GM23338 (cell line): ENCODE measurements around the gene PTPRR. TPM values are rescaled to one million over a fixed set of nuclear protein-coding genes. Genes with fewer than 3 reads are reported as not detected.

Source experiments
- ATAC-seq: fragments of 200-7000 bp; cut with Tn5 transposase; 3 replicates; pipeline ENCODE4 v1.9.1; 2020
- DNase-seq: peaks from one replicate; pipeline ENCODE4 v3.0.0-alpha.2; 2015; ENCODE audit warnings: low spot score
- H2AFZ ChIP-seq: fragments of 200-600 bp; sonication (generic); 2 replicates; pipeline ENCODE4 v1.8.0; 2016; ENCODE audit warnings: antibody characterized with exemption, mild to moderate bottlenecking, moderate library complexity
- H3F3A ChIP-seq: fragments of 200-600 bp; sonication (generic); replicated peaks from 2 replicates; pipeline ENCODE4 v1.8.0; 2017; ENCODE audit warnings: antibody characterized with exemption, mixed run types, low read depth
- H3K27ac ChIP-seq: fragments of 200-600 bp; sonication (generic); 2 replicates; pipeline ENCODE4 v1.6.1; 2016; ENCODE audit warnings: low read depth
- H3K27me3 ChIP-seq: fragments of 200-600 bp; sonication (generic); 2 replicates; pipeline ENCODE4 v1.8.0; 2016; ENCODE audit warnings: mild to moderate bottlenecking, mixed run types, moderate library complexity; ENCODE audit not compliant: insufficient read depth
- H3K36me3 ChIP-seq: fragments of 200-600 bp; sonication (generic); 2 replicates; pipeline ENCODE4 v1.8.0; 2016; ENCODE audit warnings: mild to moderate bottlenecking; ENCODE audit not compliant: insufficient read depth
- H3K4me1 ChIP-seq: fragments of 200-600 bp; sonication (generic); 2 replicates; pipeline ENCODE4 v1.8.0; 2016; ENCODE audit warnings: mild to moderate bottlenecking, moderate library complexity; ENCODE audit not compliant: insufficient read depth
- H3K4me2 ChIP-seq: fragments of 200-600 bp; sonication (generic); 2 replicates; pipeline ENCODE4 v1.7.1; 2017; ENCODE audit warnings: mixed run types
- H3K4me3 ChIP-seq: fragments of 200-600 bp; sonication (generic); 2 replicates; pipeline ENCODE4 v1.6.1; 2016; ENCODE audit warnings: mixed run types
- H3K79me2 ChIP-seq: fragments of 200-600 bp; sonication (generic); replicated peaks from 2 replicates; pipeline ENCODE4 v1.8.0; 2017; ENCODE audit warnings: mild to moderate bottlenecking; ENCODE audit not compliant: insufficient read depth
- H3K9me2 ChIP-seq: fragments of 200-600 bp; sonication (generic); 2 replicates; pipeline ENCODE4 v1.8.0; 2017; ENCODE audit not compliant: insufficient read depth
- H4K20me1 ChIP-seq: fragments of 200-600 bp; sonication (generic); replicated peaks from 2 replicates; pipeline ENCODE4 v1.8.0; 2017; ENCODE audit warnings: mild to moderate bottlenecking; ENCODE audit not compliant: insufficient read depth
- H3K27ac Mint-ChIP-seq: 2 replicates; pipeline ENCODE4 v1.8.0; 2020; ENCODE audit warnings: inconsistent platforms, mild to moderate bottlenecking, moderate library complexity, mixed read lengths
- H3K27me3 Mint-ChIP-seq: 3 replicates; pipeline ENCODE4 v1.8.0; 2022; ENCODE audit warnings: low read depth, mild to moderate bottlenecking, moderate library complexity, mixed read lengths, inconsistent platforms; ENCODE audit not compliant: insufficient read depth, poor library complexity
- H3K36me3 Mint-ChIP-seq: 3 replicates; pipeline ENCODE4 v1.8.0; 2021; ENCODE audit warnings: low read depth, mild to moderate bottlenecking, inconsistent platforms, moderate library complexity, mixed read lengths
- H3K4me1 Mint-ChIP-seq: 3 replicates; pipeline ENCODE4 v1.8.0; 2020; ENCODE audit warnings: mild to moderate bottlenecking, inconsistent platforms, mixed read lengths
- H3K4me3 Mint-ChIP-seq: 3 replicates; pipeline ENCODE4 v1.8.0; 2021; ENCODE audit warnings: moderate library complexity, mild to moderate bottlenecking, inconsistent platforms, mixed read lengths
- H3K9me3 Mint-ChIP-seq: 3 replicates; pipeline ENCODE4 v1.8.0; 2020; ENCODE audit warnings: moderate library complexity, mild to moderate bottlenecking, inconsistent platforms, mixed read lengths
- CREB1 ChIP-seq: fragments of 250-450 bp; sonication (Bioruptor Pico); IDR thresholded peaks from 2 replicates; pipeline ENCODE4 v1.5.0; 2020; ENCODE audit warnings: low read depth, mild to moderate bottlenecking, moderate library complexity
- CTCF ChIP-seq, 2 experiments: fragments of 200-600 bp in 1 of 2; sonication (generic) in 1 of 2; conservative IDR thresholded peaks; 2 replicates each; pipeline versions ENCODE4 v1.5.1 to v1.6.1; 2016 to 2017; ENCODE audit warnings: antibody characterized with exemption in 2 of 2, low read depth in 2 of 2, mild to moderate bottlenecking in 2 of 2, moderate library complexity in 1 of 2
- EZH2 ChIP-seq: fragments of 200-600 bp; sonication (generic); IDR thresholded peaks from one replicate; pipeline ENCODE4 v1.8.0; 2017; ENCODE audit warnings: antibody characterized with exemption, mild to moderate bottlenecking, low read depth; ENCODE audit not compliant: unreplicated experiment
- EZH2phosphoT487 ChIP-seq: fragments of 200-600 bp; sonication (generic); IDR thresholded peaks from one replicate; pipeline ENCODE4 v1.8.1; 2018; ENCODE audit warnings: antibody characterized with exemption; ENCODE audit not compliant: unreplicated experiment
- JUNB ChIP-seq: IDR thresholded peaks from one replicate; pipeline ENCODE4 v1.6.1; 2016; ENCODE audit warnings: antibody characterized with exemption; ENCODE audit not compliant: unreplicated experiment
- NANOG ChIP-seq: IDR thresholded peaks from 2 replicates; pipeline ENCODE4 v1.6.1; 2016; ENCODE audit warnings: antibody characterized with exemption, borderline replicate concordance
- POLR2AphosphoS5 ChIP-seq: IDR thresholded peaks from 2 replicates; pipeline ENCODE4 v1.6.1; 2016; ENCODE audit warnings: antibody characterized with exemption, low read depth
- STAT1 ChIP-seq: IDR thresholded peaks from one replicate; pipeline ENCODE4 v1.6.1; 2016; ENCODE audit warnings: antibody characterized with exemption; ENCODE audit not compliant: unreplicated experiment
- ZNF114 ChIP-seq: fragments of 250-450 bp; sonication (Bioruptor Pico); IDR thresholded peaks from 2 replicates; pipeline ENCODE4 v1.5.0; 2020; ENCODE audit warnings: mild to moderate bottlenecking, moderate library complexity
- ZNF331 ChIP-seq: fragments of 250-450 bp; sonication (Bioruptor Pico); IDR thresholded peaks from 2 replicates; pipeline ENCODE4 v1.5.0; 2020; ENCODE audit warnings: low read depth, mild to moderate bottlenecking, moderate library complexity
- ZNF462 ChIP-seq: fragments of 250-450 bp; sonication (Bioruptor Pico); IDR thresholded peaks from 2 replicates; pipeline ENCODE4 v1.5.0; 2020; ENCODE audit warnings: mild to moderate bottlenecking, moderate library complexity
- polyA plus RNA-seq: library from polyadenylated mRNA; unstranded; fragments of >200 nt; fragmentation: Nextera tagmentation; extraction: Ambion mirVana; gene quantifications from 2 replicates; pipeline ENCODE4 v1.2.1, GENCODE V29; 2016
- total RNA-seq: library from RNA; depleted of rRNA; stranded (reverse); fragments of >200 nt; shearing (Covaris generic); gene quantifications from 2 replicates; pipeline ENCODE4 v1.2.3, GENCODE V29; 2014
- TF ChIP-seq, protein P1 (sequence below): IDR thresholded peaks from 2 replicates; pipeline ENCODE4 v1.6.1; 2016; ENCODE audit warnings: antibody characterized with exemption
- TF ChIP-seq, protein P2 (sequence below): IDR thresholded peaks from one replicate; pipeline ENCODE4 v1.6.1; 2018; ENCODE audit warnings: antibody characterized with exemption; ENCODE audit not compliant: unreplicated experiment

Gene PTPRR
- total and polyA plus RNA-seq, 2 experiments from 2014 or later = 0.26 to 0.76 TPM

- no peak for TF ChIP-seq POLR2AphosphoS5
- no peak for TF ChIP-seq JUNB
- no peak for TF ChIP-seq ZNF114
- no peak for TF ChIP-seq CREB1 (CRISPR knock-in tag)
- TF ChIP-seq, protein P1, sequence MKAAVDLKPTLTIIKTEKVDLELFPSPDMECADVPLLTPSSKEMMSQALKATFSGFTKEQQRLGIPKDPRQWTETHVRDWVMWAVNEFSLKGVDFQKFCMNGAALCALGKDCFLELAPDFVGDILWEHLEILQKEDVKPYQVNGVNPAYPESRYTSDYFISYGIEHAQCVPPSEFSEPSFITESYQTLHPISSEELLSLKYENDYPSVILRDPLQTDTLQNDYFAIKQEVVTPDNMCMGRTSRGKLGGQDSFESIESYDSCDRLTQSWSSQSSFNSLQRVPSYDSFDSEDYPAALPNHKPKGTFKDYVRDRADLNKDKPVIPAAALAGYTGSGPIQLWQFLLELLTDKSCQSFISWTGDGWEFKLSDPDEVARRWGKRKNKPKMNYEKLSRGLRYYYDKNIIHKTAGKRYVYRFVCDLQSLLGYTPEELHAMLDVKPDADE = no peak
- no peak for TF ChIP-seq NANOG
- TF ChIP-seq EZH2 = no peak
- no peak for TF ChIP-seq EZH2phosphoT487
- TF ChIP-seq ZNF331 (CRISPR knock-in tag) = no peak
- TF ChIP-seq ZNF462 (CRISPR knock-in tag) = no peak
- TF ChIP-seq, protein P2, sequence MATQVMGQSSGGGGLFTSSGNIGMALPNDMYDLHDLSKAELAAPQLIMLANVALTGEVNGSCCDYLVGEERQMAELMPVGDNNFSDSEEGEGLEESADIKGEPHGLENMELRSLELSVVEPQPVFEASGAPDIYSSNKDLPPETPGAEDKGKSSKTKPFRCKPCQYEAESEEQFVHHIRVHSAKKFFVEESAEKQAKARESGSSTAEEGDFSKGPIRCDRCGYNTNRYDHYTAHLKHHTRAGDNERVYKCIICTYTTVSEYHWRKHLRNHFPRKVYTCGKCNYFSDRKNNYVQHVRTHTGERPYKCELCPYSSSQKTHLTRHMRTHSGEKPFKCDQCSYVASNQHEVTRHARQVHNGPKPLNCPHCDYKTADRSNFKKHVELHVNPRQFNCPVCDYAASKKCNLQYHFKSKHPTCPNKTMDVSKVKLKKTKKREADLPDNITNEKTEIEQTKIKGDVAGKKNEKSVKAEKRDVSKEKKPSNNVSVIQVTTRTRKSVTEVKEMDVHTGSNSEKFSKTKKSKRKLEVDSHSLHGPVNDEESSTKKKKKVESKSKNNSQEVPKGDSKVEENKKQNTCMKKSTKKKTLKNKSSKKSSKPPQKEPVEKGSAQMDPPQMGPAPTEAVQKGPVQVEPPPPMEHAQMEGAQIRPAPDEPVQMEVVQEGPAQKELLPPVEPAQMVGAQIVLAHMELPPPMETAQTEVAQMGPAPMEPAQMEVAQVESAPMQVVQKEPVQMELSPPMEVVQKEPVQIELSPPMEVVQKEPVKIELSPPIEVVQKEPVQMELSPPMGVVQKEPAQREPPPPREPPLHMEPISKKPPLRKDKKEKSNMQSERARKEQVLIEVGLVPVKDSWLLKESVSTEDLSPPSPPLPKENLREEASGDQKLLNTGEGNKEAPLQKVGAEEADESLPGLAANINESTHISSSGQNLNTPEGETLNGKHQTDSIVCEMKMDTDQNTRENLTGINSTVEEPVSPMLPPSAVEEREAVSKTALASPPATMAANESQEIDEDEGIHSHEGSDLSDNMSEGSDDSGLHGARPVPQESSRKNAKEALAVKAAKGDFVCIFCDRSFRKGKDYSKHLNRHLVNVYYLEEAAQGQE = no peak
- no peak for TF ChIP-seq CTCF (conservative IDR thresholded peaks at IDR 0.05; ENCODE audit: low read depth in 2 of 2)
- no peak for TF ChIP-seq STAT1
- H3K4me3 Mint-ChIP-seq = no peak overlapping the region
- Histone ChIP-seq H3K4me2 (no peak overlapping the region), H3F3A (no peaks in the 10 kb centered on the region), H3K27me3 (no peaks in the 10 kb centered on the region), H3K36me3 (no peaks in the 10 kb centered on the region), H3K4me3 (no peak overlapping the region), H3K27ac (no peak overlapping the region), H4K20me1 (no peaks in the 10 kb centered on the region), H2AFZ (no peak overlapping the region; the same call in 1 of the 2 replicates), H3K79me2 (no peaks in the 10 kb centered on the region), H3K4me1 (peaks cover 42% of the 10 kb centered on the region), H3K9me2 (0 out of 2 replicates have a peak, but pooled peaks cover 3% of the 10 kb centered on the region)
- peaks cover 29% of the 10 kb centered on the region for H3K4me1 Mint-ChIP-seq
- no peak for DNase-seq
- no peak for ATAC-seq
- H3K27me3 Mint-ChIP-seq = no peaks in the 10 kb centered on the region
- no peak overlapping the region for H3K27ac Mint-ChIP-seq
- no peaks in the 10 kb centered on the region for H3K9me3 Mint-ChIP-seq
- H3K36me3 Mint-ChIP-seq = no peaks in the 10 kb centered on the region
These were observed 259.8 kb downstream of the PTPRR start for GRCh38 chr12:70660620-70661219.
